Nephron progenitor cell (in vitro differentiated cells): ENCODE data around the gene MYCL.

ENCODE experiments used
- DNase-seq: peaks from one replicate; pipeline ENCODE4 v3.0.0; 2021
- H3K27ac Mint-ChIP-seq: 2 replicates; pipeline ENCODE4 v1.8.0; 2021; ENCODE audit warnings: mild to moderate bottlenecking, moderate library complexity, mixed read lengths
- H3K27me3 Mint-ChIP-seq: 2 replicates; pipeline ENCODE4 v1.8.0; 2021; ENCODE audit warnings: mild to moderate bottlenecking, low read depth, mixed read lengths; ENCODE audit not compliant: poor library complexity
- H3K36me3 Mint-ChIP-seq: 2 replicates; pipeline ENCODE4 v1.8.0; 2021; ENCODE audit warnings: low read depth, mixed read lengths
- H3K4me1 Mint-ChIP-seq: 2 replicates; pipeline ENCODE4 v1.8.0; 2021; ENCODE audit warnings: mixed read lengths
- H3K4me3 Mint-ChIP-seq: 2 replicates; pipeline ENCODE4 v1.8.0; 2021; ENCODE audit warnings: mild to moderate bottlenecking, moderate library complexity, mixed read lengths
- H3K9me3 Mint-ChIP-seq: 2 replicates; pipeline ENCODE4 v1.8.0; 2021; ENCODE audit warnings: mild to moderate bottlenecking, moderate library complexity, mixed read lengths
- CTCF ChIP-seq: fragments of 200-600 bp; sonication (generic); IDR thresholded peaks from 2 replicates; pipeline ENCODE4 v1.5.0; 2021; ENCODE audit warnings: antibody characterized with exemption

The MYCL gene

GRCh38 chr1:39933956-39934941 is 32.5 kb upstream of the MYCL start:
- no peak for TF ChIP-seq CTCF
- H3K4me1 Mint-ChIP-seq: peaks cover 8% of the 10 kb centered on the region
- H3K4me3 Mint-ChIP-seq: no peak overlapping the region
- H3K27ac Mint-ChIP-seq: no peak overlapping the region
- H3K27me3 Mint-ChIP-seq: peaks cover 18% of the 10 kb centered on the region
- no peaks in the 10 kb centered on the region for H3K36me3 Mint-ChIP-seq
- H3K9me3 Mint-ChIP-seq: peaks cover 9% of the 10 kb centered on the region
- no peak for DNase-seq

GRCh38 chr1:39928809-39929587 is 27.3 kb upstream of the MYCL start:
- Mint-ChIP-seq H3K9me3 (no peaks in the 10 kb centered on the region), H3K36me3 (no peaks in the 10 kb centered on the region), H3K27me3 (peaks cover 21% of the 10 kb centered on the region), H3K27ac (no peak overlapping the region), H3K4me1 (peaks cover 12% of the 10 kb centered on the region), H3K4me3 (no peak overlapping the region)
- no peak for TF ChIP-seq CTCF
- no peak for DNase-seq

GRCh38 chr1:39927538-39927937 is 25.8 kb upstream of the MYCL start:
- DNase-seq: no peak
- H3K4me1 Mint-ChIP-seq: peaks cover 14% of the 10 kb centered on the region
- no peaks in the 10 kb centered on the region for H3K36me3 Mint-ChIP-seq
- no peak overlapping the region for H3K4me3 Mint-ChIP-seq
- no peaks in the 10 kb centered on the region for H3K9me3 Mint-ChIP-seq
- TF ChIP-seq CTCF: no peak
- peaks cover 34% of the 10 kb centered on the region for H3K27me3 Mint-ChIP-seq
- no peak overlapping the region for H3K27ac Mint-ChIP-seq

- Mint-ChIP-seq H3K4me1 (peaks cover 21% of the 10 kb centered on the region), H3K27me3 (peaks cover 39% of the 10 kb centered on the region), H3K27ac (peak overlapping the region; percentile 51), H3K36me3 (no peaks in the 10 kb centered on the region), H3K4me3 (no peak overlapping the region), H3K9me3 (no peaks in the 10 kb centered on the region)
- no peak for DNase-seq
- TF ChIP-seq CTCF: no peak
Measured at GRCh38 chr1:39926820-39927219, 25.1 kb upstream of the MYCL start.

GRCh38 chr1:39926343-39926793 is 24.7 kb upstream of the MYCL start:
- H3K9me3 Mint-ChIP-seq: no peaks in the 10 kb centered on the region
- no peak for TF ChIP-seq CTCF
- no peak overlapping the region for H3K4me3 Mint-ChIP-seq
- peaks cover 44% of the 10 kb centered on the region for H3K27me3 Mint-ChIP-seq
- H3K36me3 Mint-ChIP-seq: no peaks in the 10 kb centered on the region
- peaks cover 22% of the 10 kb centered on the region for H3K4me1 Mint-ChIP-seq
- peak overlapping the region; percentile 51 for H3K27ac Mint-ChIP-seq
- no peak for DNase-seq
